ENCODE data around the gene PI4KA. TPM values are rescaled to one million over a fixed set of nuclear protein-coding genes. Genes with fewer than 3 reads are reported as not detected.

PI4KA gene
- total RNA-seq, 2 donors from 2014 or later: 42.5 to 47.2 TPM

DNA sequence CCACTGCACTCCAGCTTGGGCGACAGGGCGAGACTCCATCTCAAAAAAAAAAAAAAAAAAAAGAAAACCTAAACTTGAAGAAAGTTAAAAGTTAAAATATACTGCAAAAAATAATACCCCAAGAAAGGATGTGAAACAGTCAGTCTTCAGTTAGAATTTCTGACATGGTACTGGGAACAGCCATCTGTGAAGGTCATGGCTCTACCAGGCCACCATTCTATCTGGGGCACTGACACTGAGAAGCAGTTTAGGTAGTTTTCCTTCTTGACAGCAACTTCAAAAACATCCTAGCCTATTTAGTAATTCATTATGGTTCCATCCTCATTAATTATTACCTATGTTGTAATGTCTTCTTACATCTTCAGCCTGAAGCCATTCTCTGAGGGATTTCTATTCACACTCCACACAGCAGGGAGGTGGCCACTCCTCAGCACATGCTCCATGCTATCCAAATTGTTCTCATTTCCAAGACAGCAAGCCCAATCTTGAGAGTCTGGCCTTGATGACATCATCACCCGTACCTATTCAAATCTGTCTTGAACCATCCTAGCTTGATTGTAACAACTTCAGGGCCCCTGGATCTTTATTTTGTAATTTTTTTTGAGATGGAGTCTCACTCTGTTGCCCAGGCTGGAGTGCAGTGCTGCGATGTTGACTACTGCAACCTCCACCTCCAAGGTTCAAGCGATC lies 46.5 kb downstream of the PI4KA start:
- no peak for ATAC-seq
- Histone ChIP-seq H3K9me3 (no peaks in the 10 kb centered on the region), H3K36me3 (replicated peaks in 1 of 2; ENCODE audit: insufficient read depth in 1 of 2, low read depth in 2 of 2) (peaks cover 0 to 17% of the 10 kb centered on the region in 2 donors), H3K27me3 (no peaks in the 10 kb centered on the region), H3K4me1 (no peaks in the 10 kb centered on the region), H3K4me3 (no peak overlapping the region), H3K27ac (no peak overlapping the region)
- 98 to 100% methylated on average over 3 to 5 of the region's 5 CpGs for WGBS, 2 donors
- intact Hi-C loops (cut with DNase I): no loop called here
- TF ChIP-seq CTCF (IDR thresholded peaks at IDR 0.05) (no peak), POLR2A (IDR thresholded peaks at IDR 0.05) (no peak)
- no peak for DNase-seq

GRCh38 chr22:20811171-20811570 lies 47.4 kb downstream of the PI4KA start:
- Histone ChIP-seq H3K27me3 (no peaks in the 10 kb centered on the region), H3K36me3 (replicated peaks in 1 of 2; ENCODE audit: insufficient read depth in 1 of 2, low read depth in 2 of 2) (peaks cover 0 to 21% of the 10 kb centered on the region in 2 donors)

GRCh38 chr22:20810645-20811044 lies 48.0 kb downstream of the PI4KA start:
- Histone ChIP-seq H3K4me1 (no peaks in the 10 kb centered on the region), H3K27me3 (no peaks in the 10 kb centered on the region), H3K36me3 (replicated peaks in 1 of 2; ENCODE audit: insufficient read depth in 1 of 2, low read depth in 2 of 2) (peaks cover 0 to 23% of the 10 kb centered on the region in 2 donors), H3K9me3 (no peaks in the 10 kb centered on the region), H3K27ac (no peak overlapping the region), H3K4me3 (no peak overlapping the region)
- DNase-seq: no peak
- ATAC-seq: no peak
- TF ChIP-seq CTCF (IDR thresholded peaks at IDR 0.05): no peak
- TF ChIP-seq POLR2A (IDR thresholded peaks at IDR 0.05): no peak
- intact Hi-C loops (cut with DNase I): no loop called here
- 84 to 94% methylated on average over 9 of the region's 9 CpGs for WGBS, 2 donors

More at GRCh38 chr22:20811171-20811570, 47.4 kb downstream of the PI4KA start:
- Histone ChIP-seq H3K27ac (no peak overlapping the region), H3K4me1 (no peaks in the 10 kb centered on the region), H3K4me3 (no peak overlapping the region), H3K9me3 (no peaks in the 10 kb centered on the region)
- 91 to 94% methylated on average over 1 of the region's 1 CpG for WGBS, 2 donors
- TF ChIP-seq POLR2A (IDR thresholded peaks at IDR 0.05) (no peak), CTCF (IDR thresholded peaks at IDR 0.05) (no peak)
- DNase-seq: no peak
- intact Hi-C loops (cut with DNase I): no loop called here
- ATAC-seq: no peak

DNA sequence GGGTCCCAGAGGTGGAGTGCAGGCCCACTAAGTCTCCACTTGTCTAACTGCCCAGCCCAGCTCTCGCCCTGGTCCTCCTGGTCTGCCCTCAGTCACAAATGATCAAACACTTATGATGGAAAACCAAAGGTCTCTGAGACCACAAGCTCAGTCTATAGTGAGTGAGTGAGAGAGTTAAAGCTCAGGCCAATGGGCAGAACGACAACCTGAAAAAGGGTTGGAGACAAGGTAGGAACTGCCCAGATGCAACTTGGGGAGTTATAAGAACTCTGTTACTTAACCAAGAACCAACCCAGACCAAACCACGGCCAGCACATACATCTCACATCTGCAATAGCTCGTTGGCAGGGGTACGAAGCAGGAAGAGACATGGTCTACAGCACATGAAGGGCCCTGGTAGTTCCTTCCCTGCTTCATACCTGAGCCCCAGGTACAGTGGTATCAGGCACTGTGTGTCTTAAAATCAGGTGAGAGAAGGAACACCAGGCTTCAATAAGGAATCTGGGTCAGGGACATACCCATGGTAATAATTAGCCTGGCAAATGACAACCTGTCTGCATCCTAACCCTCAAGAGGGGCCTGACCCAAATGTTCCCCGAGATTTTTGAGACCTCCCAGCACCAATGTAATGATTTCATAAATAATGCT lies 48.9 kb downstream of the PI4KA start:
- WGBS, 2 donors: 85 to 87% methylated on average over 6 of the region's 6 CpGs
- Histone ChIP-seq H3K4me3 (no peak overlapping the region), H3K27me3 (no peaks in the 10 kb centered on the region), H3K9me3 (no peaks in the 10 kb centered on the region), H3K36me3 (replicated peaks in 1 of 2; ENCODE audit: insufficient read depth in 1 of 2, low read depth in 2 of 2) (peaks cover 0 to 25% of the 10 kb centered on the region in 2 donors), H3K27ac (no peak overlapping the region), H3K4me1 (no peaks in the 10 kb centered on the region)
- TF ChIP-seq POLR2A (IDR thresholded peaks at IDR 0.05): no peak
- no peak for TF ChIP-seq CTCF (IDR thresholded peaks at IDR 0.05)
- intact Hi-C loops (cut with DNase I): no loop called here
- DNase-seq (no peak), ATAC-seq (no peak)

Measured in body of pancreas (tissue), 4 donors.